ENCODE measurements around the gene GATA1. TPM values are rescaled to one million over a fixed set of nuclear protein-coding genes. Genes with fewer than 3 reads are reported as not detected.

The GATA1 gene
- total RNA-seq, 1 experiment from 2014 or later, result 0.34 TPM

- H3K27ac ChIP-seq (ENCODE audit: low read depth, low read length), result peak overlapping the region; percentile 84
- no peaks in the 10 kb centered on the region for H3K9me2 ChIP-seq (ENCODE audit: insufficient read depth)
- peaks cover 6 to 12% of the 10 kb centered on the region in 2 experiments; a peak in 3 of 4 replicates for H3K4me1 ChIP-seq (ENCODE audit: control insufficient read depth in 1 of 2, insufficient read depth in 2 of 2, low read length in 2 of 2)
- RAD21 ChIA-PET (ENCODE audit: low non-redundant PET in 1 of 2, low total read pairs in 2 of 2, uncharacterized antibody in 2 of 2, unreplicated experiment in 2 of 2), result no interaction called here
- POLR2A ChIA-PET, result interaction anchor here (1.1 to 1.4 kb wide), 3 partner anchors 9 to 64 kb away, joined by 3 to 6 read pairs (median 5); partner anchors contain the start of gene HDAC6
- no peak for TF ChIP-seq ELF1 (IDR thresholded peaks at IDR 0.05; ENCODE audit: borderline replicate concordance, low read depth)
- TF ChIP-seq RAD21 (IDR thresholded peaks at IDR 0.05; ENCODE audit: low read depth), result no peak
- TF ChIP-seq CEBPB (IDR thresholded peaks at IDR 0.05; ENCODE audit: low read depth), result no peak
- no peak for TF ChIP-seq YY1 (IDR thresholded peaks at IDR 0.05; ENCODE audit: extremely low read depth, insufficient replicate concordance, low read depth, low read length)
- TF ChIP-seq ZBTB33 (IDR thresholded peaks at IDR 0.05; ENCODE audit: extremely low read depth, insufficient replicate concordance, low read length), result no peak
- TF ChIP-seq CBX3 (IDR thresholded peaks at IDR 0.05; ENCODE audit: low read depth), result no peak
- TF ChIP-seq FOSL1 (IDR thresholded peaks at IDR 0.05; ENCODE audit: low read depth), result no peak
- TF ChIP-seq JUND (IDR thresholded peaks at IDR 0.05), result no peak
- TF ChIP-seq EZH2 (IDR thresholded peaks at IDR 0.05), result no peak
- no peak for TF ChIP-seq CTCF (IDR thresholded peaks at IDR 0.05 in 2 of 3, conservative IDR thresholded peaks at IDR 0.05 in 1 of 3; ENCODE audit: borderline replicate concordance in 1 of 3, insufficient read depth in 1 of 3, low read depth in 2 of 3, low read length in 2 of 3)
- no peak for TF ChIP-seq EGR1 (IDR thresholded peaks at IDR 0.05; ENCODE audit: low read depth)
- no peak for TF ChIP-seq SIN3A (IDR thresholded peaks at IDR 0.05; ENCODE audit: low read depth)
- no peak for TF ChIP-seq SRF (IDR thresholded peaks at IDR 0.05; ENCODE audit: low read depth)
- no peak for TF ChIP-seq EZH2phosphoT487 (IDR thresholded peaks at IDR 0.05; ENCODE audit: borderline replicate concordance)
- no peak for TF ChIP-seq TCF7L2 (IDR thresholded peaks at IDR 0.05; ENCODE audit: borderline replicate concordance, extremely low read depth, insufficient read depth, insufficient read length)
- H3K9ac ChIP-seq (ENCODE audit: low read length), result peak overlapping the region; percentile 74
- intact Hi-C loops (cut with micrococcal nuclease), result no loop called here
- no peaks in the 10 kb centered on the region for H3K27me3 ChIP-seq (ENCODE audit: insufficient read depth, low read length)
- no peaks in the 10 kb centered on the region for H3K9me3 ChIP-seq (ENCODE audit: control insufficient read depth in 1 of 2, insufficient read depth in 1 of 2, low read depth in 1 of 2, low read length in 2 of 2)
- no peak for ATAC-seq
- no peaks in the 10 kb centered on the region for H3K79me2 ChIP-seq (ENCODE audit: insufficient read depth, low read length)
- H4K20me1 ChIP-seq (ENCODE audit: insufficient read depth), result no peaks in the 10 kb centered on the region
- no peak for DNase-seq (ENCODE audit: low read depth, low spot score)
- no peak overlapping the region for H2AFZ ChIP-seq (ENCODE audit: low read depth, low read length, poor library complexity, severe bottlenecking)
- peak overlapping the region; percentile 61 to 72 for H3K4me3 ChIP-seq (replicated peaks in 1 of 2; ENCODE audit: low read depth in 1 of 2, low read length in 2 of 2)
- CTCF ChIA-PET, result no interaction called here
- peak overlapping the region; percentile 90 for H3K4me2 ChIP-seq (ENCODE audit: low read length)
- no peaks in the 10 kb centered on the region for H3K36me3 ChIP-seq (ENCODE audit: control insufficient read depth in 1 of 2, insufficient read depth in 2 of 2, low read length in 2 of 2)
- no TSS peak for BruUV-seq (replicated peaks)
These were observed 48.5 kb upstream of the GATA1 start for GRCh38 chrX:48737940-48738339.
